Measurements from ENCODE around the gene CAMTA1. TPM values are rescaled to one million over a fixed set of nuclear protein-coding genes. Genes with fewer than 3 reads are reported as not detected.

CAMTA1 gene
- polyA plus RNA-seq, 3 donors = 81.9 to 89.8 (median 88.0) TPM

DNA sequence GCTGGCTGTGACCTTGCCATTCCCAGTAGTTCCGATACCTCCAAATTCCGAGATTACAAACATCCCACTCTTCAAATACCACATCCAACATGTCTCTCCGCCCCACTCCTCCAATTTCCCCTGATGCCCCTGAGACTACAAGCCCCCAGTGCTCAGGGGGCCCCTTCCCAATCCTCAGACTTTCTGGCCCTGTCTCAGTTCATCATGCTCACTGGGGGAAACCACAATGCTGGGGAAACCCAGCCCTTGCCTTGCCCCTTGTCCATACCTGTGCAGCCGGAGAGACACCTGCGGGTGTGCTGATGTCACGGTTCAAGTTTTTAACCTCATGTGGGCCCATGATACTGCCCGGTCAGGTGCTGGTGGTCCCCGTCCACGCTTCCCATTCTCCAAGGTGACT, 226.6 kb downstream of the CAMTA1 start:
- no peak for DNase-seq (ENCODE audit: extremely low read depth in 1 of 11, low read depth in 9 of 11, low spot score in 4 of 11)

- no peak for DNase-seq (ENCODE audit: extremely low read depth in 1 of 11, low read depth in 9 of 11, low spot score in 4 of 11)
These were observed 227.2 kb downstream of the CAMTA1 start for GRCh38 chr1:7012461-7012924.

GRCh38 chr1:7013833-7014639, 228.8 kb downstream of the CAMTA1 start:
- peak in 1 of 11 donors; percentile 2 for DNase-seq (ENCODE audit: extremely low read depth in 1 of 11, low read depth in 9 of 11, low spot score in 4 of 11)

GRCh38 chr1:7014640-7014930, 229.3 kb downstream of the CAMTA1 start:
- peak in 1 of 11 donors; percentile 8 for DNase-seq (ENCODE audit: extremely low read depth in 1 of 11, low read depth in 9 of 11, low spot score in 4 of 11)

- no peak for DNase-seq (ENCODE audit: extremely low read depth in 1 of 11, low read depth in 9 of 11, low spot score in 4 of 11)
These were observed 229.8 kb downstream of the CAMTA1 start for GRCh38 chr1:7015022-7015421.

GRCh38 chr1:7018351-7018750, 233.1 kb downstream of the CAMTA1 start:
- no peak for DNase-seq (ENCODE audit: extremely low read depth in 1 of 11, low read depth in 9 of 11, low spot score in 4 of 11)

GRCh38 chr1:7018826-7019225, 233.6 kb downstream of the CAMTA1 start:
- no peak for DNase-seq (ENCODE audit: extremely low read depth in 1 of 11, low read depth in 9 of 11, low spot score in 4 of 11)

DNA sequence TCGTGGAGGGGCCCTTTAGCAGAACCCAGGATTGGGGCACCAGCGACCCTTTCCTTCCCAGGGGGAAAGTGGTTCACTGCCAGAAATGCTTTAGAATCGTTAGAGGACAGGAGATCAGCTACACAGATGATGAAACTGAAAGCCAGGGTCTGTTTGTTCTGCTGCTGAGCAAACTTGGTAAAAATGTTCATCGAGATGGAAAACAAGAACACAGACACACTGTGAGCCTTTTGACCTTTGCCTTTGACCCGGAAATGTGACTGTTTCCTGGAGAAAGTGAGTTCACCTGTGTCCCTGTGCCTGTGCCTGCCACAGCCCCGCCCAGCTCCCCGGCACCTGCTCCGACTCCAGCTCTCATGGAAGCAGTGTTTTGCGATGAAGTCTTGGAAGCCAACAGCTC, 234.3 kb downstream of the CAMTA1 start:
- DNase-seq (ENCODE audit: extremely low read depth in 1 of 11, low read depth in 9 of 11, low spot score in 4 of 11) = no peak

DNA sequence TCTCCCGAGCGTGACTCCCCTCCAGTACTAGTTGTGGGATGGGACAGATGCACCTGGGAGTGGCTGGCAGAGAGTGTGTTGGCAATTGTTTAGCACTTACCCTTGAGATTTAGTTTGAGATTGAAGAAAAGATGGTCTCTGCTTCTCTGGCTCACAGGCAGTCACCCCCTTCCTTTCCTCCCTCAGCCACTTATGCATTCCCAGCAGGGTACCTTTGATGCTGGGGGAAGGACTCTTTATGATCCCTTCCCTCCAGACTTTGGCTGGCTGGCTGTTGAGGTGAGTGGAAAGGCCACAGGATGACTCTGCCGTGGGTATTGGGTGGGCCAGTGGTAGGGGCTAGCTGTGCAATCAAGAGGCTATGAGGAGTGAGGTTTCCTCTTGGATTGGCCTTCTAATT, 236.8 kb downstream of the CAMTA1 start:
- DNase-seq (ENCODE audit: extremely low read depth in 1 of 11, low read depth in 9 of 11, low spot score in 4 of 11) = no peak

DNA sequence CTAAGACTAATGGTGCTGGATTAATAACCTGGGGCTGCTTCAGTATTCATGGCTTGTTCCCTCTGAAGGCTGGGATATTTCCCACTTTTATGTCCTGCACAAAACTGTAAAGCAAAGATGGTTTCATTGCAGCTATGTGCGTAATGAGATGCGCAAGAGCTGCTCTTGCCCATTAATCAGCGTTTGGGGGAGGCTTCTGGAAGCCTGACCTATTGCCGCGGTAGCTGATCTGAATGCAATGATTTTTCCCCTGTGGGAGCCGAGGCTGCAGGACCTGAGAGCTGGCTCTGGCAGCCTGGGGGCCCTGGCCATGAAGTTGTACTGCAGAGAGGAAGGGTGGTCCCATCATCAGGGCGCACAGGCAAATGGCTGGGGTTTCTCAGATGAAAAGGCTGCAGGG, 239.8 kb downstream of the CAMTA1 start:
- no peak for DNase-seq (ENCODE audit: extremely low read depth in 1 of 11, low read depth in 9 of 11, low spot score in 4 of 11)

- no peak for DNase-seq (ENCODE audit: extremely low read depth in 1 of 11, low read depth in 9 of 11, low spot score in 4 of 11)
These were observed 240.9 kb downstream of the CAMTA1 start for GRCh38 chr1:7026169-7026568.

- DNase-seq (ENCODE audit: extremely low read depth in 1 of 11, low read depth in 9 of 11, low spot score in 4 of 11) = no peak
These were observed 247.7 kb downstream of the CAMTA1 start for GRCh38 chr1:7032992-7033391.

DNA sequence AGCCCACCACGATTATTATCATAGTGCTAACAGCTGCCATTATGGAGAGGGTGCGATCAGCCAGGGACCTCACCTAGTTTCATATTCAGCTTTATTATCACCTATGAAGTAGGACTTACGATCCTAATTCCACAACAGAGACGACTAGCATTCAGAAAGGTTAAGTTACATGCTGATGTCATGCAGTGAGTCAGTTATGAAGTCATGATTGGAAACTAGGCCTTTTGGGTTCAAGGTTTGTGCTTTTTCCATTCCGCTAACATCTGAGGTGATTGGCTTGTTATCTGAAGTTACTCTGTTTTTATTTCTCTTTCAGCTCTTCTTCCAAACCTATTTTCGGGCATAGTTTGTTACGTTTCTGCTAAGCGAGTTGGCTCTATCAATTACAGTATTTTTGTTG, 251.1 kb downstream of the CAMTA1 start:
- DNase-seq (ENCODE audit: extremely low read depth in 1 of 11, low read depth in 9 of 11, low spot score in 4 of 11) = no peak

DNA sequence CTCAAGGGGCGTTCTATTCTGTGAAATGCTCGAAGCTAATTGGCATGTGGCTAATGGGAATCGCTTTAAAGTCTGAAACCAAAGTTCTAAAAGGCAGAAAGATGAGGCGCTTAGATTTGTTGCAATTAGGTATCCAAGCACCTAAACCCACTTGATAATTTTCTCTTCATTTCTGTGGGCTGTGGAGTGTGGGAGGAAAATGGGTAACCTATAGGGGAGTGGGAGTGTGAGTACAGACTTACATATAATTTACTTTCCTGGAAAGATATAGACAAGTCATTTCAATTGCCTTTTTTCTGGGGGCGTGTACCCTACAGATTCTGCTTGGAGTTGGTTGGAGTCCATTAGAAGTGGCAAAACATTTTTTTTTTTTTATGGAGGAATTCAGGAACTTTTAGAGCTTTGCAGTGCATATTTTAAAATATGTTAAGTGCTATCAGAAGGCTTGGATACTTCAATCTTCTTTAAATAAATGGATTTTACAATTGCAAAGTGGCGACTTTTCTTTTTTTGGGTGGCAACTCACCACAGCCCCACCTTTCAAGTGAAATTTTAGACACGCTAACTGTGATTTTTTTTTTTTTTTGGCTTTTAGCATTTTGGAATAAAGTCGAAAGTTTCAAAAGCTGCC, 254.5 kb downstream of the CAMTA1 start:
- no peak for DNase-seq (ENCODE audit: extremely low read depth in 1 of 11, low read depth in 9 of 11, low spot score in 4 of 11)

DNA sequence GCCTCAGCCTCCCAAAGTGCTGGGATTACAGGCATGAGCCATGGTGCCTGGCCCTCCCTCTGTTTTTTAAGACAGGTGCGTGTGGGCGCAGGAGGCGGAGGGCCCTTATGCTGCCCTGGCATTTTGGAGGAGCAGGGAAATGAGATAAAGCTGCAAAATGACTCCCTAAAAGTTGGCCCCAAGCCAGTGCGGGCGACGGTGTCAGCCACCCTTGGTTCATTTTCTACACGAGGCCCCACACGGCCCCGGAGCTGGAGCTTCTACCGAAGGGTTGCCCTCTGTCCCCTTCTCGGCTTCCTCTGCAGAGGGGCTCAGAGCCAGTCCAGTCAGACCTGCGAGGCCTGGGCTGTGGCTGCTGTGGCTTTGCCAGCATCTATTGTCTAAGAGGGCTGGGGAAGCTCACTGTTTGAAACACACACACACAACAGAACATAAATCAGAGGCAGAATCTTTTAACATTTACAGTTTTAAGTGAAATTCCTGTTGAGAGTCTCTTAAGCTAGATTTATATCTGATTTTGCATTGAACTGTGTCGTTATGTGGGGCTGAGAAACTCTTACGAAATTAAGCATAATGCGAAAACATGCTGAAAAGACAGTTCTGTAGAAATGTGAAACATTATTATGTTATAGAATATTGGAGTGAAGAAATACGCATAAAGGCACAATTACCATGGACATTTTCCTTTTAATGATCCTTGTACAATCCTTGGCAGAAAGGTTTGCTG, 255.9 kb downstream of the CAMTA1 start:
- DNase-seq (ENCODE audit: extremely low read depth in 1 of 11, low read depth in 9 of 11, low spot score in 4 of 11) = no peak

DNA sequence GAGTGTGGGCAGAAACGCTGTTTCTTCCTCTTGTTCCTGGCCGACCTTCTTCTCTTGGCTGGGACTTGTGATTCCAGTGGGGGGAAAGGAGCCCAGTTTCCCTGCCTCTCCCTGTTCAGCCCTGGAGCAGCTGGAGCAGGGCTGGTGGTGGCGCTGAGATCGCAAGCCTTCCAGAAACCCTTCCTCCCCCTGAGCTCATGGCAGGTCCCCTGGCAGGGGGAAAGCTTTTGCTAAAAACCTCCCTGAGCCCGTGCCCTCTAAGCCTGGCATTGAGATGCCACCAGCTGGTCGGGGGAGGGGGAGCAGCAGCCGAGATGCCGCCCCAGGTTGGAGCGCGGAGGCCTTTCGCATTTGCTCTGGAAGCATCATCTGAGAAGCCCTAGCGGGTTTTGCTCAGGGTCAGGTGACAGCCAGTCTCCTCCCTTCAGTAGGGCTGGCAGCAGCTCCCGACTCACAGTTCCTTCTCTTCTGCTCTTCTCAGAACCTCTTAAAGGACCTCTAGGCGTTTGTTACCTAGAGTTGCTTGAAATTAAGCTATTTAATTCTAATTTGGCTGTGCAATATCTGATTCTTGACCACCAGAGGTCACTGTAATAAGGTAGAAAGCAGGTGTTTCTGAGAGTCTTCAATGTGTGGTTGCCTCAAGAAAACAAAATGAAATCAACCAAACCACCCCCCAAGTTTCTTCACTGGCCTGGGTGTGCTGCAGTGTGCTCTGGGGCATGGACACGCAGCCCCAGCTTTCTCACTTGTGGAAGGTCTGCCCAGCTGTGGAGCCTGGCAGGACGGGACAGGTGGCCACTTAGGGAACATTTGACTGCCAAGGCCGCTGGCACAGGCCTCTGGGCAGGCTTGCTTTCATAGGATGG, 257.3 kb downstream of the CAMTA1 start:
- DNase-seq (ENCODE audit: extremely low read depth in 1 of 11, low read depth in 9 of 11, low spot score in 4 of 11) = peak in 3 of 11 donors; percentile 15 to 35 (median 25)

DNA sequence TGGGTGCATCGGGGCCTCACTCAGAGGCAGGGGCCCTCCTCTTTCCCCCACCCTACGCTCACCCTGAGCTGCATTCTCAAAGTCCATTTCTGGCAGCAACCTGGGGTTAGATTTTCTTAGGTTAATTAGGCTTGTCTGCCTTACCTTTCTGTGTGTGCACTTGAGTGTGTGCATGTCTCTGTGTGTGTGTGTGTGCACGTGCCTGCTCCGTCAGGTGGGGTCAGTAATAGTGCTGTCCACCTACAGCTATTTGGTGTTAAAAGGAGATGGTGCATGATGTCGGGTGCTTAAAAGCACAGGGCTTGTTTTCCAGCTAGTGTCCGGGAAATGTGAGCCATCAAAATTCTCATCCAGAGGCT, 257.9 kb downstream of the CAMTA1 start:
- DNase-seq (ENCODE audit: extremely low read depth in 1 of 11, low read depth in 9 of 11, low spot score in 4 of 11) = no peak

DNA sequence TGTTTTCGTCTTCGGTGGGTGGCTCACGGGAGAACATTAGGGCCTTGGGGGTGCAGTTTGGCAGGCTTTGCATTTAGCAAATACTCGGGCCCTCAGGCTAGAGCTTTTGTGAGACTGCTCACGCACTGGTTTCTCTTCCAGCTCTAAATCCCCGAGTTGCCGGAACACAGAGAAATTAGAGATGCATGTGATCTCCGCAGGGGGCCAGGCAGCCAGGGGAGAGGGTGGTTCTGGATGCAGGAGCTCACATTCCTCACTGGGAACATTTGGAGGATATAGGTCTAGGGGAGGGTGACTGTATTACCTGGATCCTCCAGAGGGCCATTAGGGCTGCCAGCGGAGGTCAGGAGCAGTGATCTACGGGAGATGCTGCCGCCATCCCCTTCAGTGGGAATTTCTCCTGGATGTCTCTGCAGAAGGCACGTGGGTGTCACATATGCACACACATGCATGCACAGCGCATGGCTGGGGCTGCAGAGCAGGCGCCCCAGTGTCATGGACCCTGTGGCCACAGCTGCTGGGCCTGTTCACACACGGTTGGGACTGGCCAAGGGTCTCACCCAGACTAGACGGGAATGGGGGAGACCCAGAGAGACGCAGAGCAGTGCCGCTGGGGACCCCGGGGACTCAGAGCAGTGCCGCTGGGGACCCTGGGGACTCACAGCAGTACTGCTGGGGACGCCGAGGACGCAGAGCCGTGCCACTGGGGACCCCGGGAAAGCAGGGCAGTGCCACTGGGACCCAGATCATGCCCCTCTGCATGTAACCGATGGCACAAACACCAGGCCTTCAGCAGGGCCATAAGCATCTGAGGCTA, 258.7 kb downstream of the CAMTA1 start:
- no peak for DNase-seq (ENCODE audit: extremely low read depth in 1 of 11, low read depth in 9 of 11, low spot score in 4 of 11)

- no peak for DNase-seq (ENCODE audit: extremely low read depth in 1 of 11, low read depth in 9 of 11, low spot score in 4 of 11)
These were observed 260.6 kb downstream of the CAMTA1 start for GRCh38 chr1:7045897-7046296.
